Endothelial cell of hepatic sinusoid (primary cell): ENCODE data around the gene OR11L1.

Experiments used
- in situ Hi-C: cut with HindIII; loops from 2 replicates; pipeline ENCODE4 v1.10.0; 2017; ENCODE audit warnings: low sequenced_read_pairs

OR11L1 gene

GRCh38 chr1:247822060-247822459, 19.6 kb downstream of the OR11L1 start:
- in situ Hi-C loops: loop anchor here (5.0 kb wide), 1 partner anchor 50 kb away; no protein-coding TSS in a partner anchor

DNA sequence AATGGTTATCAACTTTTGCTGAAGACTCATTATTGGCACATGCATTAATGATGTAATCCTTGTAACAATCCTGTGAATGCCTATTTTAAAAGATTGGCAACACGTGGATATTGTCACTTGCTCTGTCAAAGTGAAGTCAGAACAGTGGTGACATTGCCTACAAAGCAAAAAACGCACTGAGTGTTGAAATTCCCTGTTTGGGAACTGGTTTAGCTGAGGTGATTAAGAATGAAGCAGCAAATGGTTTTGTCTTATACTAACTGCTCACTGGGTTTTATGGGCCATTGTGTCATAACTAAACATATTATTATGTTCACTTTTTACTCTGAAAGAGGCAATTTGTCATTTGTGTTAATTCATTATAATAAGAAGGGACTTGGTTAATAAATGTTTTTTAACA, 29.1 kb downstream of the OR11L1 start:
- in situ Hi-C loops: no loop called here

- in situ Hi-C loops: no loop called here
Measured at GRCh38 chr1:247797518-247797917, 44.2 kb downstream of the OR11L1 start.
